ENCODE results near the gene CCDC88A.

DNA sequence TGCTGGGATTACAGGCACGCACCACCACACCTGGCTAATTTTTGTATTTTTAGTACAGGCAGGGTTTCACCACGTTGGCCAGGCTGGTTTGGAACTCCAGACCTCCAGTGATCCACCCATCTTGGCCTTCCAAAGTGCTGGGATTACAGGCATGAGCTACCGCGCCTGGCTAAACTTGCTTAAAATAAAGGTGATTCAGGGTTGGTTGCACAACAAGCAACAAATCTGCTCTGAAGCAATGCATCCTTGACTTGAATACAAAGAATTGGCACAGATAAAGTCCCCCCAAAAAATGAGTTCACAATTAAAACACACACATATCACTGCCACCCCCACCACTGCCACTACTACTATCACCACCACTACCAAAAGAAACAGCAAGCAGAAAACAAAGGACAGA is 34.9 kb downstream of the CCDC88A start:
- TF ChIP-seq CTCF (IDR thresholded peaks at IDR 0.05) = no peak
- no peak for TF ChIP-seq EZH2 (IDR thresholded peaks at IDR 0.05; ENCODE audit: borderline replicate concordance, insufficient read depth, low read depth, low read length, poor library complexity, severe bottlenecking)

Data from B cell (primary cell).